ENCODE data around the gene IER5. TPM values are rescaled to one million over a fixed set of nuclear protein-coding genes. Genes with fewer than 3 reads are reported as not detected.

Gene IER5
- total RNA-seq, 2 donors from 2014 or later = 10.3 to 14.3 TPM

DNA sequence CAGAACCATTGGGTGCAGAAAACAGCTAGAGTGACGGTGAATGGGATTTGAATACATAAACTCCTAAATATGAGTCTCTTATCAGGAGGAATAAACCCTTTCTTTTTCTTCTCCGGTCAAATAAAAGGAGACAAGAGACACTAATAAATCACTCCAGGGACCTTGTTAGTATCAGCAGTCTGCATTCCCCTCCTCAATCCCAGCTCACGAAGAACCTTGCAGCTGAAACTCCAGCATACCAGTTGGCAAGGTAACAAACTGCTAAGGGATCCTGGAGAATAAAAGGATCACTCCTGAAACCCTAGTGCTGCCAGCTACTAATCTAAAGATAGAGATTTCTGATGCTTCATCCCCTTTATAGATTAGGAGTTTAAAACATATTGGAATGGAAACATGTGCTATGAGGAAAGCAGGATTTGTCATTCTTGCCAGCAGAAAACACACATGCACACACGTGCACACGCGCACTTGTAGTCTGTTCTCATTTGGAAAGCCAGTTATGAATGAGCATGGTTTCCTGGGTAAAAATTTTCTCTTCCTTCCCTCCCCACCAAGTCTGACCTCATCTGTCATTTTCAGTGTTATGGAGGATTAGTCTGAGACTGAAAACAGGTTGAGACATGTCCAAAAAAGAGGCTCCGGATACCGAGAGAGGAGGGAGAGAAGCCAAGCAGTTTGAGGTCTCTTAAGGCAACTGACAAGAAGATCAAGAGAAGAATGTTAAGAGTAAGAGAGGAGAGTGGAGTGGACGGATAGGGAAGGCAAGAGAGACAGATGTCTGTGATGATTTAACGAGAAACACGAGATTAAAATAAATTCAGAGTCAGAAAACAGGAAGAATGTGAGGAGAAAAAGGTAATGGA lies 10.9 kb downstream of the IER5 start:
- H3K36me3 ChIP-seq = no peaks in the 10 kb centered on the region
- no peaks in the 10 kb centered on the region for H3K9me3 ChIP-seq
- TF ChIP-seq, protein P1, sequence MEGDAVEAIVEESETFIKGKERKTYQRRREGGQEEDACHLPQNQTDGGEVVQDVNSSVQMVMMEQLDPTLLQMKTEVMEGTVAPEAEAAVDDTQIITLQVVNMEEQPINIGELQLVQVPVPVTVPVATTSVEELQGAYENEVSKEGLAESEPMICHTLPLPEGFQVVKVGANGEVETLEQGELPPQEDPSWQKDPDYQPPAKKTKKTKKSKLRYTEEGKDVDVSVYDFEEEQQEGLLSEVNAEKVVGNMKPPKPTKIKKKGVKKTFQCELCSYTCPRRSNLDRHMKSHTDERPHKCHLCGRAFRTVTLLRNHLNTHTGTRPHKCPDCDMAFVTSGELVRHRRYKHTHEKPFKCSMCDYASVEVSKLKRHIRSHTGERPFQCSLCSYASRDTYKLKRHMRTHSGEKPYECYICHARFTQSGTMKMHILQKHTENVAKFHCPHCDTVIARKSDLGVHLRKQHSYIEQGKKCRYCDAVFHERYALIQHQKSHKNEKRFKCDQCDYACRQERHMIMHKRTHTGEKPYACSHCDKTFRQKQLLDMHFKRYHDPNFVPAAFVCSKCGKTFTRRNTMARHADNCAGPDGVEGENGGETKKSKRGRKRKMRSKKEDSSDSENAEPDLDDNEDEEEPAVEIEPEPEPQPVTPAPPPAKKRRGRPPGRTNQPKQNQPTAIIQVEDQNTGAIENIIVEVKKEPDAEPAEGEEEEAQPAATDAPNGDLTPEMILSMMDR (IDR thresholded peaks at IDR 0.05) = no peak
- TF ChIP-seq POLR2A (IDR thresholded peaks at IDR 0.05) (no peak), POLR2AphosphoS5 (IDR thresholded peaks at IDR 0.05) (no peak)
- intact Hi-C loops (cut with DNase I) = no loop called here
- H3K4me3 ChIP-seq = no peak overlapping the region
- H3K4me1 ChIP-seq (replicated peaks) = peaks cover 9% of the 10 kb centered on the region
- 21% methylated on average over 11 of the region's 11 CpGs for WGBS
- no peak for DNase-seq (ENCODE audit: low spot score)
- no peak overlapping the region for H3K27ac ChIP-seq
- H3K27me3 ChIP-seq (replicated peaks; ENCODE audit: insufficient read depth) = no peaks in the 10 kb centered on the region

DNA sequence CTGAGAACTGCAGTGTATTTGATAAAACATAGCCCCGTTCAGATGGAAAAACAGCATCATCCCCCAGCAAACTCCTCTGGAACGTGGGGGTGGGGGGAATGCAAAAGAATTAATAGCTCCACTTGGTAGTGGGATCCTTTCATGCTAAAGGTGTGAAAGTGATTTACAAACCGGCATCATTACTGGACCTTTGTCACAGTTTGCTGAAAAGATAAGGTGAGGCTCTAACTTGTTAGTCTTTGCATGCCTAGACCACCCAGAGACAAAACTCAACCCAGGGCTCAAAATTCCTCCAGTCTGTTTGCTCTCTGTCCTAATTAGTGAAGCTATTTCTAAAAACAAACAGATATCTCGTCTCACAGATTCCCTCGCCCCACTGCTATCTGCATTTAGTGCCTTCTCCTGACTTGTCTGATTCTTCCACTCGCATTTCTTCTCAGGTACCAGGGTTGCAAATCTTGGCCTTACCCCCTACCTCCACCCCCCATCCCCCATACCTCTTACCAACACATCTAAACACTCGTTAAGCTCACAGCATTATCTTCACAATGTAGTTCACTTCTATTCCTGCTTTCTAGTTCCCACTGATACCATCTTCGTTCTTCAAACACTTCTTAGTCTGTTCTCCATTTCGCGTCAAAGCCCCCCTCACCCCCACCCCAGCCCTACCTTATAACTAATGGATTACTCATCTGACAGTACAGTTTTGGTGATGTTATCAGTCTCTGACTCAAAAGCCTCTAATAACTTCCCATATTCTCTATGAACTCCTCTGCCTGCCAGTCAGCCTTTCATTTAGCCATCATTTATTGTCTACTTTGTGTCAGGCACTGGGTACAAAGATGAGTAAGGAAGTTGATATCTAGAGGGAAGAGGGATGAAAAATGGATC lies 11.8 kb downstream of the IER5 start:
- 45% methylated on average over 10 of the region's 10 CpGs for WGBS
- Histone ChIP-seq H3K4me1 (replicated peaks) (peaks cover 9% of the 10 kb centered on the region), H3K9me3 (no peaks in the 10 kb centered on the region), H3K4me3 (no peak overlapping the region), H3K36me3 (no peaks in the 10 kb centered on the region), H3K27ac (no peak overlapping the region), H3K27me3 (replicated peaks; ENCODE audit: insufficient read depth) (no peaks in the 10 kb centered on the region)
- DNase-seq (ENCODE audit: low spot score) = no peak
- no peak for TF ChIP-seq POLR2AphosphoS5 (IDR thresholded peaks at IDR 0.05)
- TF ChIP-seq, protein P1 (IDR thresholded peaks at IDR 0.05) = no peak
- no peak for TF ChIP-seq POLR2A (IDR thresholded peaks at IDR 0.05)
- intact Hi-C loops (cut with DNase I) = no loop called here

DNA sequence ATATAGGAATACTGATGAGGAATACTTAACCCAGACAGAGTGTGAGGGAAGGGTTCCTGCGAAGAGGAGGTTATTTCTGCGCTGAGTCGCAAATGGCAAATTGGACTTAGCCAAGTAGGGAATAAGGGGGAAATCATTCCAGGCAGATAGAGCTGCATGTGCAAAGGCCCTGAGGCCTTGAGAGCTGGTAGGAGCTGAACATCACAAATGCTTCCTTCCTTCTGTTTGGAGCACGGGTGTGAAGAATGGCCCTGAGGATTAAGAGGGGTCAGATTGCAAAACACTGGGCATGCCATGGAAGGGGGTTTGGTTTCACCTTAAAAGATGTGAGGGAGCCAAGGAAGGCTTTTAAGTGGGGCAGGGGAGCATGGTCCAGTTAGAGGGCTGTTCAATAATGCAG lies 12.4 kb downstream of the IER5 start:
- Histone ChIP-seq H3K9me3 (no peaks in the 10 kb centered on the region), H3K27me3 (replicated peaks; ENCODE audit: insufficient read depth) (no peaks in the 10 kb centered on the region), H3K4me1 (replicated peaks) (peaks cover 5% of the 10 kb centered on the region), H3K27ac (no peak overlapping the region), H3K36me3 (no peaks in the 10 kb centered on the region), H3K4me3 (no peak overlapping the region)
- intact Hi-C loops (cut with DNase I) = no loop called here
- DNase-seq (ENCODE audit: low spot score) = no peak
- 95% methylated on average over 4 of the region's 4 CpGs for WGBS
- TF ChIP-seq POLR2AphosphoS5 (IDR thresholded peaks at IDR 0.05) (no peak), POLR2A (IDR thresholded peaks at IDR 0.05) (no peak)
- TF ChIP-seq, protein P1 (IDR thresholded peaks at IDR 0.05) = no peak

DNA sequence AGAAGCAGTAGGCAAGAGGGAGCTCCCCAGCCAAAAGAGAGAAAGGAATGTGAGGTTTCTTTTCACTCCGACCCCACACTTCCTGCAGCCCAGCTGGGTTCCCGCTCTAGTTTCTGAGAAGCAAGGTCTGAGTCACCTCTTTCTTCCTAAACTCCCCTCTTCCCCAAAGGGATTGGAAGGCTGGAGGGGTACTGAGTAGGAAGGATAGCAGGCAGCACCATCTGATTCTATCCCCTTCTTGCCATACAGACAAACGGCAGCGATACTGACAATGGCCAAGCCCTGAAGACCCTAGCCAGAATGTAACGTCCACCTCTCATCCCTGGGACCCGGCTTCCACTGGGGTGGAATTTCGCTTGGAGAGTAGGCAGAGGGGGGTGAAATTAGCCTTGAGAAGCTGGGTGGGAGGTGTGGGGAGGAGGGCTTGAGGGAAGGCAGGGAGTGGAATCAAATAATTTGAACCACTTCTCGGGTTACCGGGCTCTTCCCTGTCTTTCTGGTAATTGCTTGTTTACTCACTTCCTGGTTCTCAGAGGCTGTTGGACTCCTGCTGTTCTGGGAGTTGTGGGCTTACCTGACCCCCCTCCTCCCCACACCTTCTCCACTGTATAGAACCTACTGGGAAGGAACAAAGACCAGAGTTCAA lies 13.2 kb downstream of the IER5 start:
- intact Hi-C loops (cut with DNase I) = no loop called here
- Histone ChIP-seq H3K27ac (no peak overlapping the region), H3K9me3 (no peaks in the 10 kb centered on the region), H3K36me3 (no peaks in the 10 kb centered on the region), H3K4me3 (no peak overlapping the region), H3K27me3 (replicated peaks; ENCODE audit: insufficient read depth) (no peaks in the 10 kb centered on the region), H3K4me1 (replicated peaks) (peaks cover 2% of the 10 kb centered on the region)
- WGBS = 52% methylated on average over 9 of the region's 9 CpGs
- TF ChIP-seq POLR2A (IDR thresholded peaks at IDR 0.05) (no peak), POLR2AphosphoS5 (IDR thresholded peaks at IDR 0.05) (no peak)
- TF ChIP-seq, protein P1 (IDR thresholded peaks at IDR 0.05) = no peak
- no peak for DNase-seq (ENCODE audit: low spot score)
